ENCODE results near the gene PPM1M.
A peak's percentile ranks its signal among the peaks of the same experiment; 100 is the strongest.
"Not testable (repeated sequence)": the region's sequence is repeated elsewhere in the genome, so short reads cannot be mapped to it uniquely, and the experiment has no call there.

PPM1M gene

GRCh38 chr3:52246264-52246620 lies 683 bp downstream of the PPM1M start:
- DNase-seq, result no peak

GRCh38 chr3:52246728-52247408 lies 1.3 kb downstream of the PPM1M start:
- no peak for DNase-seq

GRCh38 chr3:52247409-52248164 lies 2.0 kb downstream of the PPM1M start:
- DNase-seq, result no peak

- no peak for DNase-seq
Observed at GRCh38 chr3:52248165-52248541, 2.6 kb downstream of the PPM1M start.

- peak in 8 of 51 donors; percentile 15 to 64 (median 32) for DNase-seq
Observed at GRCh38 chr3:52248816-52249547, 3.4 kb downstream of the PPM1M start.

- DNase-seq, result no peak
Observed at GRCh38 chr3:52249683-52250082, 4.1 kb downstream of the PPM1M start.

GRCh38 chr3:52250122-52250521 lies 4.6 kb downstream of the PPM1M start:
- no peak for DNase-seq

GRCh38 chr3:52253314-52254304 lies 8.1 kb downstream of the PPM1M start:
- DNase-seq, result peak in 10 of 51 donors; percentile 12 to 83 (median 42)

- DNase-seq, result no peak
Observed at GRCh38 chr3:52254608-52255007, 9.0 kb downstream of the PPM1M start.

- no peak for DNase-seq
Observed at GRCh38 chr3:52256159-52256558, 10.6 kb downstream of the PPM1M start.

GRCh38 chr3:52256622-52257021 lies 11.1 kb downstream of the PPM1M start:
- DNase-seq, result no peak

GRCh38 chr3:52257911-52258310 lies 12.4 kb downstream of the PPM1M start:
- no peak for DNase-seq

GRCh38 chr3:52259035-52259434 lies 13.5 kb downstream of the PPM1M start:
- DNase-seq, result no peak

- no peak for DNase-seq
Observed at GRCh38 chr3:52259448-52259847, 13.9 kb downstream of the PPM1M start.

GRCh38 chr3:52262447-52262846 lies 16.9 kb downstream of the PPM1M start:
- DNase-seq, result no peak

GRCh38 chr3:52265387-52265786 lies 19.8 kb downstream of the PPM1M start:
- no peak for DNase-seq

GRCh38 chr3:52268036-52268435 lies 22.5 kb downstream of the PPM1M start:
- no peak for DNase-seq

GRCh38 chr3:52269776-52270175 lies 24.2 kb downstream of the PPM1M start:
- no peak for DNase-seq

- no peak for DNase-seq
Observed at GRCh38 chr3:52270252-52270754, 24.7 kb downstream of the PPM1M start.

GRCh38 chr3:52272172-52272571 lies 26.6 kb downstream of the PPM1M start:
- not testable (repeated sequence) for DNase-seq

GRCh38 chr3:52272831-52273230 lies 27.3 kb downstream of the PPM1M start:
- DNase-seq, result no peak
